ENCODE results near the gene TRMT1L.

TRMT1L gene

GRCh38 chr1:185159966-185160365 lies 3.2 kb upstream of the TRMT1L start:
- TF ChIP-seq CTCF (conservative IDR thresholded peaks at IDR 0.05; ENCODE audit: low read length), result no peak
- DNase-seq (ENCODE audit: low read depth), result no peak
- no peak overlapping the region for H3K4me3 ChIP-seq (ENCODE audit: low read length)

GRCh38 chr1:185158800-185159199 lies 2.0 kb upstream of the TRMT1L start:
- no peak for TF ChIP-seq CTCF (conservative IDR thresholded peaks at IDR 0.05; ENCODE audit: low read length)
- no peak overlapping the region for H3K4me3 ChIP-seq (ENCODE audit: low read length)
- DNase-seq (ENCODE audit: low read depth), result no peak

- H3K4me3 ChIP-seq (ENCODE audit: low read length), result peak overlapping the region; percentile 78
- DNase-seq (ENCODE audit: low read depth), result no peak
- TF ChIP-seq CTCF (conservative IDR thresholded peaks at IDR 0.05; ENCODE audit: low read length), result no peak
Observed at GRCh38 chr1:185157599-185158412, 1.1 kb upstream of the TRMT1L start.

- no peak for TF ChIP-seq CTCF (conservative IDR thresholded peaks at IDR 0.05; ENCODE audit: low read length)
- DNase-seq (ENCODE audit: low read depth), result peak; percentile 30
- peak overlapping the region; percentile 73 for H3K4me3 ChIP-seq (ENCODE audit: low read length)
Observed at GRCh38 chr1:185156288-185156853, 382 bp downstream of the TRMT1L start.

- peak overlapping the region; percentile 73 for H3K4me3 ChIP-seq (ENCODE audit: low read length)
- TF ChIP-seq CTCF (conservative IDR thresholded peaks at IDR 0.05; ENCODE audit: low read length), result no peak
- peak; percentile 64 for DNase-seq (ENCODE audit: low read depth)
Observed at GRCh38 chr1:185155600-185156287, 1.0 kb downstream of the TRMT1L start.

GRCh38 chr1:185154912-185155513 lies 1.7 kb downstream of the TRMT1L start:
- H3K4me3 ChIP-seq (ENCODE audit: low read length), result peak overlapping the region; percentile 24
- no peak for DNase-seq (ENCODE audit: low read depth)
- no peak for TF ChIP-seq CTCF (conservative IDR thresholded peaks at IDR 0.05; ENCODE audit: low read length)

Measured in AG10803 (cell line).